Vagina (tissue), 2 donors: ENCODE data around the gene TMEM205.

Experiments
- CTCF ChIP-seq, 3 experiments: fragments of 450-650 bp in 2 of 3; fragments of 200-600 bp in 1 of 3; sonication (generic) in 1 of 3; IDR thresholded peaks; one replicate each; pipeline ENCODE4 v1.5.1; 2017 to 2019; ENCODE audit warnings: antibody characterized with exemption in 3 of 3, mild to moderate bottlenecking in 2 of 3, moderate library complexity in 2 of 3
- POLR2A ChIP-seq, 2 donors: fragments of 450-650 bp; IDR thresholded peaks; one replicate each; pipeline ENCODE4 v1.6.1; 2017; ENCODE audit warnings: antibody characterized with exemption in 2 of 2, mild to moderate bottlenecking in 2 of 2, moderate library complexity in 2 of 2

GRCh38 chr19:11390933-11391680 is 45.0 kb upstream of the TMEM205 start:
- TF ChIP-seq CTCF (IDR thresholded peaks at IDR 0.05) (no peak), POLR2A (IDR thresholded peaks at IDR 0.05) (no peak)
